ENCODE data around the gene CDH4.

DNA sequence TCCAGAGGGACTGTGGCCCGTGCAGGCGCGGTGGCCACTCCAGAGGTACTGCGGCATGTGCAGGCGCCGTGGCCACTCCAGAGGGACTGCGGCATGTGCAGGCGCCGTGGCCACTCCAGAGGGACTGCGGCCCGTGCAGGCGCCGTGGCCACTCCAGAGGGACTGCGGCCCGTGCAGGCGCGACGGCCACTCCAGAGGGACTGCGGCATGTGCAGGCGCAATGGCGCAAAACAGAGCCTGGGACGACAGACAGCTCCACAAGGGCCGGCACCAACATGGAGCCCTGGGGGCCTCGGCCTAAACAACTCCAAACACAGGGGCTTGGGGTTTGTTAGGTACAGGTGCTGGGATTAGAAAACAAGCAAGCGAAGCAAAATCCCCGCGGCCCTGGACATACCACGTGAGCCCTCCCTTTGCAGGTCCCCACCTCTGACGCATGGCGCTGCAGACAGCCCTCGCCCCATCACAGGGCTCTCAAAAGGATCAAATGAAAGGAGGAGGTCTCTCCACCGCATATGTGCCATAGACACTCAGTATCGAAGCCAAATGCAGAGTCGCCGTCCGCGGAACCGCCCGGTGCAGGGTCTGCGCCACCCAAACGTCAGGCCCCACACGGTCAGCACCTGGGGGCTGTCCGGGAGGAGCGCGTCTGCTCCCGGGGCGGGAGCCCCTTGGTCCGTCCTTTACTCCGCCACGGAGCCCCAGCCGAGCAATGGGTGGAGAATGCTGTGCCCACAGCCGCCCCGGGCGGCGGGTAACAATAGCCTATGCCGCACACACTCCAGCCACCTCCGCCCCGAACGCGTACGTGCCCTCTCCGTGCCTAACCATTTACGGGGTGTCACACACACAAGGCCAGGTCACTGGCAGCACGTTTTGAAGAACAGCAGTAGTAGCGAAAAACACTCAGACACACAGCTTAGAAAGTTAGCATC, 727.9 kb downstream of the CDH4 start:
- TF ChIP-seq TAF1 (IDR thresholded peaks at IDR 0.05; ENCODE audit: low read depth) (no peak), RAD21 (IDR thresholded peaks at IDR 0.05; ENCODE audit: low read depth) (no peak), YY1 (IDR thresholded peaks at IDR 0.05; ENCODE audit: low read depth) (no peak), EP300 (IDR thresholded peaks at IDR 0.05; ENCODE audit: borderline replicate concordance) (no peak)
- TF ChIP-seq, protein P1, sequence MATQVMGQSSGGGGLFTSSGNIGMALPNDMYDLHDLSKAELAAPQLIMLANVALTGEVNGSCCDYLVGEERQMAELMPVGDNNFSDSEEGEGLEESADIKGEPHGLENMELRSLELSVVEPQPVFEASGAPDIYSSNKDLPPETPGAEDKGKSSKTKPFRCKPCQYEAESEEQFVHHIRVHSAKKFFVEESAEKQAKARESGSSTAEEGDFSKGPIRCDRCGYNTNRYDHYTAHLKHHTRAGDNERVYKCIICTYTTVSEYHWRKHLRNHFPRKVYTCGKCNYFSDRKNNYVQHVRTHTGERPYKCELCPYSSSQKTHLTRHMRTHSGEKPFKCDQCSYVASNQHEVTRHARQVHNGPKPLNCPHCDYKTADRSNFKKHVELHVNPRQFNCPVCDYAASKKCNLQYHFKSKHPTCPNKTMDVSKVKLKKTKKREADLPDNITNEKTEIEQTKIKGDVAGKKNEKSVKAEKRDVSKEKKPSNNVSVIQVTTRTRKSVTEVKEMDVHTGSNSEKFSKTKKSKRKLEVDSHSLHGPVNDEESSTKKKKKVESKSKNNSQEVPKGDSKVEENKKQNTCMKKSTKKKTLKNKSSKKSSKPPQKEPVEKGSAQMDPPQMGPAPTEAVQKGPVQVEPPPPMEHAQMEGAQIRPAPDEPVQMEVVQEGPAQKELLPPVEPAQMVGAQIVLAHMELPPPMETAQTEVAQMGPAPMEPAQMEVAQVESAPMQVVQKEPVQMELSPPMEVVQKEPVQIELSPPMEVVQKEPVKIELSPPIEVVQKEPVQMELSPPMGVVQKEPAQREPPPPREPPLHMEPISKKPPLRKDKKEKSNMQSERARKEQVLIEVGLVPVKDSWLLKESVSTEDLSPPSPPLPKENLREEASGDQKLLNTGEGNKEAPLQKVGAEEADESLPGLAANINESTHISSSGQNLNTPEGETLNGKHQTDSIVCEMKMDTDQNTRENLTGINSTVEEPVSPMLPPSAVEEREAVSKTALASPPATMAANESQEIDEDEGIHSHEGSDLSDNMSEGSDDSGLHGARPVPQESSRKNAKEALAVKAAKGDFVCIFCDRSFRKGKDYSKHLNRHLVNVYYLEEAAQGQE (IDR thresholded peaks at IDR 0.05; ENCODE audit: low read depth), result no peak

Data from Ishikawa (cell line).